Neural cell (in vitro differentiated cells): ENCODE data around the gene HVCN1.

Experiments
- CTCF ChIP-seq: fragments of 450-650 bp; IDR thresholded peaks from 2 replicates; pipeline ENCODE4 v1.5.1; 2014; ENCODE audit warnings: antibody characterized with exemption, mild to moderate bottlenecking, moderate library complexity; ENCODE audit not compliant: poor library complexity, severe bottlenecking
- EZH2 ChIP-seq: fragments of 200-600, 300-800 bp; shearing (Covaris generic), sonication (generic); IDR thresholded peaks from 2 replicates; pipeline ENCODE4 v1.6.1; 2014; ENCODE audit warnings: antibody characterized with exemption, low read length, borderline replicate concordance, mild to moderate bottlenecking; ENCODE audit not compliant: insufficient read depth, poor library complexity, severe bottlenecking

- no peak for TF ChIP-seq CTCF
- TF ChIP-seq EZH2 = no peak
Observed at GRCh38 chr12:110726708-110727369, 37.9 kb upstream of the HVCN1 start.
